Measurements from ENCODE around the gene MARCHF3.

- TF ChIP-seq CTCF (IDR thresholded peaks at IDR 0.05): no peak
- TF ChIP-seq POLR2A (IDR thresholded peaks at IDR 0.05): no peak
These were observed 25.7 kb upstream of the MARCHF3 start for GRCh38 chr5:127055880-127056653.
